Uterus (tissue), 4 donors: ENCODE measurements around the gene TRUB1. TPM values are rescaled to one million over a fixed set of nuclear protein-coding genes. Genes with fewer than 3 reads are reported as not detected.

Experiments used
- DNase-seq, 2 donors: peaks; one replicate each; pipeline ENCODE4 v3.0.0-alpha.2; 2019 to 2020
- H3K27ac ChIP-seq, 2 donors: fragments of 200-600 bp; sonication (generic); 1 replicate in 1 of 2; 2 replicates in 1 of 2; pipeline ENCODE4 v1.5.1; 2016 to 2018
- H3K27me3 ChIP-seq, 2 donors: fragments of 200-600 bp; sonication (generic); one replicate each; pipeline ENCODE4 v1.5.1; 2018 to 2019; ENCODE audit warnings: control low read depth in 1 of 2
- H3K36me3 ChIP-seq, 2 donors: fragments of 200-600 bp; sonication (generic); one replicate each; pipeline ENCODE4 v1.5.1; 2019; ENCODE audit warnings: control low read depth in 1 of 2
- H3K4me1 ChIP-seq, 2 donors: fragments of 200-600 bp; sonication (generic); one replicate each; pipeline ENCODE4 v1.5.1; 2018 to 2019; ENCODE audit warnings: control low read depth in 1 of 2
- H3K4me3 ChIP-seq, 2 donors: fragments of 200-600 bp; sonication (generic); 1 replicate in 1 of 2; 2 replicates in 1 of 2; pipeline ENCODE4 v1.5.1; 2018 to 2019; ENCODE audit warnings: mild to moderate bottlenecking in 1 of 2
- H3K9me3 ChIP-seq, 2 donors: fragments of 200-600 bp; sonication (generic); one replicate each; pipeline ENCODE4 v1.5.1; 2019; ENCODE audit warnings: control low read depth in 1 of 2
- CTCF ChIP-seq, 4 experiments: fragments of 200-600 bp in 2 of 4; fragments of 450-650 bp in 2 of 4; sonication (generic) in 2 of 4; IDR thresholded peaks; one replicate each; pipeline ENCODE4 v1.5.1; 2016 to 2019; ENCODE audit warnings: antibody characterized with exemption in 4 of 4, mild to moderate bottlenecking in 2 of 4, moderate library complexity in 1 of 4
- POLR2A ChIP-seq, 2 donors: fragments of 450-650 bp; IDR thresholded peaks; one replicate each; pipeline ENCODE4 v1.6.1; 2016; ENCODE audit warnings: antibody characterized with exemption in 2 of 2, mild to moderate bottlenecking in 1 of 2, moderate library complexity in 1 of 2
- intact Hi-C: fragments of 100-400 bp; cut with DNase I; formaldehyde crosslinking; loops from one replicate; pipeline ENCODE4 v1.15.1; 2023; ENCODE audit warnings: low total_unique reads
- total RNA-seq, 4 donors: library from RNA; depleted of rRNA in 3 of 4; stranded (reverse); fragments of >200 nt in 3 of 4; gene quantifications; one replicate each; pipeline versions ENCODE4 v1.1.0 to v1.2.4, GENCODE V29; 2014 to 2023
- donor health status: DM: yes; HTN: yes; CAD: no.

TRUB1 gene
- total RNA-seq, 4 donors from 2014 or later = 7.9 to 48.3 (median 14.7) TPM

- TF ChIP-seq POLR2A (IDR thresholded peaks at IDR 0.05) = no peak
- no peaks in the 10 kb centered on the region for H3K4me1 ChIP-seq
- H3K36me3 ChIP-seq = no peaks in the 10 kb centered on the region
- no peak for DNase-seq
- no peaks in the 10 kb centered on the region for H3K9me3 ChIP-seq
- intact Hi-C loops = no loop called here
- no peaks in the 10 kb centered on the region for H3K27me3 ChIP-seq
- H3K4me3 ChIP-seq = no peak overlapping the region
- no peak overlapping the region for H3K27ac ChIP-seq
Measured at GRCh38 chr10:114916653-114917052, 21.3 kb upstream of the TRUB1 start.

- Histone ChIP-seq H3K9me3 (no peaks in the 10 kb centered on the region), H3K27ac (no peak overlapping the region), H3K36me3 (no peaks in the 10 kb centered on the region), H3K27me3 (no peaks in the 10 kb centered on the region), H3K4me1 (no peaks in the 10 kb centered on the region), H3K4me3 (no peak overlapping the region)
- no peak for TF ChIP-seq CTCF (IDR thresholded peaks at IDR 0.05)
- no peak for TF ChIP-seq POLR2A (IDR thresholded peaks at IDR 0.05)
- no peak for DNase-seq
- intact Hi-C loops = no loop called here
Measured at GRCh38 chr10:114917459-114917858, 20.5 kb upstream of the TRUB1 start.

GRCh38 chr10:114917927-114918672 is 19.9 kb upstream of the TRUB1 start:
- no peak overlapping the region for H3K4me3 ChIP-seq
- no peak for TF ChIP-seq POLR2A (IDR thresholded peaks at IDR 0.05)
- no peak for TF ChIP-seq CTCF (IDR thresholded peaks at IDR 0.05)

GRCh38 chr10:114920459-114920858 is 17.5 kb upstream of the TRUB1 start:
- no peaks in the 10 kb centered on the region for H3K9me3 ChIP-seq
- no peak overlapping the region for H3K4me3 ChIP-seq
- no peaks in the 10 kb centered on the region for H3K4me1 ChIP-seq
- intact Hi-C loops = no loop called here
- no peaks in the 10 kb centered on the region for H3K27me3 ChIP-seq
- DNase-seq = no peak
- no peak for TF ChIP-seq CTCF (IDR thresholded peaks at IDR 0.05)
- no peak for TF ChIP-seq POLR2A (IDR thresholded peaks at IDR 0.05)
- H3K36me3 ChIP-seq = no peaks in the 10 kb centered on the region
- no peak overlapping the region for H3K27ac ChIP-seq

More at GRCh38 chr10:114917927-114918672, 19.9 kb upstream of the TRUB1 start:
- Histone ChIP-seq H3K36me3 (no peaks in the 10 kb centered on the region), H3K9me3 (no peaks in the 10 kb centered on the region), H3K27ac (no peak overlapping the region), H3K27me3 (no peaks in the 10 kb centered on the region), H3K4me1 (no peaks in the 10 kb centered on the region)
- intact Hi-C loops = no loop called here
- DNase-seq = no peak

GRCh38 chr10:114922003-114922402 is 16.0 kb upstream of the TRUB1 start:
- Histone ChIP-seq H3K4me3 (no peak overlapping the region), H3K27me3 (no peaks in the 10 kb centered on the region), H3K9me3 (no peaks in the 10 kb centered on the region), H3K27ac (no peak overlapping the region), H3K4me1 (peaks cover 0 to 2% of the 10 kb centered on the region in 2 donors), H3K36me3 (no peaks in the 10 kb centered on the region)
- intact Hi-C loops = no loop called here
- no peak for TF ChIP-seq CTCF (IDR thresholded peaks at IDR 0.05)
- TF ChIP-seq POLR2A (IDR thresholded peaks at IDR 0.05) = no peak
- no peak for DNase-seq
